Motor neuron (in vitro differentiated cells): ENCODE data around the gene TIMP3. TPM values are rescaled to one million over a fixed set of nuclear protein-coding genes. Genes with fewer than 3 reads are reported as not detected.

Source experiments
- ATAC-seq, 8 experiments: fragments of 200-7000 bp; cut with Tn5 transposase; replicated peaks in 6 of 8; 2 replicates each; pipeline ENCODE4 v1.8.0; 2021; ENCODE audit warnings: mild to moderate bottlenecking in 8 of 8, moderate library complexity in 8 of 8
- H3K27ac ChIP-seq, 2 donors: fragments of 250-450 bp; sonication (Bioruptor Pico); 2 replicates each; pipeline ENCODE4 v1.9.0; 2021; ENCODE audit warnings: antibody characterized with exemption in 2 of 2, mild to moderate bottlenecking in 2 of 2, moderate library complexity in 1 of 2
- H3K4me1 ChIP-seq, 2 donors: fragments of 250-450 bp; sonication (Bioruptor Pico); replicated peaks in 1 of 2; 2 replicates each; pipeline ENCODE4 v1.6.1; 2021; ENCODE audit warnings: antibody characterized with exemption in 2 of 2, mild to moderate bottlenecking in 2 of 2, moderate library complexity in 1 of 2
- H3K4me3 ChIP-seq, 5 donors: fragments of 250-450 bp; sonication (Bioruptor Pico); 2 replicates each; pipeline ENCODE4 v1.9.0; 2021; ENCODE audit warnings: antibody characterized with exemption in 5 of 5, mild to moderate bottlenecking in 5 of 5, moderate library complexity in 4 of 5
- WGBS, 10 experiments: fragments of 450-650 bp; shearing (Covaris generic); methylation state at CpG; one replicate each; pipeline ENCODE4 v1.0.0; 2022; 5-methylcytosine and 5-hydroxymethylcytosine counted together
- in situ Hi-C, 9 experiments: fragments of 400-800 bp; cut with MboI; loops; one replicate each; pipeline ENCODE4 v1.15.0; 2021; ENCODE audit warnings: low sequenced_read_pairs in 9 of 9, low pct_unique_long_range_greater_than_20kb in 2 of 9; ENCODE audit not compliant: unreplicated experiment in 9 of 9
- total RNA-seq, 8 experiments: library from RNA; unstranded; fragments of 300-600 nt; gene quantifications; 2 replicates each; pipeline versions ENCODE4 v1.2.3 to v1.2.4, GENCODE V29; 2022

The TIMP3 gene
- total RNA-seq, 8 experiments from 2014 or later = 1.5 to 151 (median 10.9) TPM

DNA sequence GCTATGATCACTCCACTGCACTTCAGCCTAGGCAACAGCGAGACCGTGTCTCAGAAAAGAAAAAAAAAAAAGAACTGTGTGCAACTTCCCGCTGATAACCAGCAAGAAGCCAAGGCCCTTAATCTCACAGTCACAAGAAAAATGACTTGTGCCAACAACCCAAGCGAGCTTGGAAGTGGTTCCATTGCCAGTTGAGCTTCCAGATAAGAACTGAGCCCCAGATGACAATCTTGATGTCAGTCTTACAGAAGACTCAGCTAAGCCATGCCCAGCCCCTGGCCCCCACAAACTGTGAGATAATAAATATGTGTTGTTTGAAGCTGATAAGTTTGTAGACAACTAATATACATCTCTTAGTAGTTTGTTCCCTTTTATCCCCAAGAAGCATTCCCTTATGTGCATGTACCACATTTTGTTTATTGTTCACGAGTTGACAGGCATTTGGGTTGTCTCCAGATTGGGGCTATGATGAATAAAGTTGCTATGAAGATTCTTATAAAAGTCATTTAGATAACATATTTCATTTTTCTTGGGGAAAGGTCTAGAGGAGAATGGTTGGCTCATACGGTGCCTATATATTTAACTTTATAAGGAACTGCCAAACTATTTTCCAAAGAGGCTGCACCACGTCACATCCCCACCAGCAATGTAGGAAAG lies 85.9 kb downstream of the TIMP3 start:
- Histone ChIP-seq H3K4me3 (no peak overlapping the region), H3K27ac (no peak overlapping the region), H3K4me1 (peaks cover 8 to 15% of the 10 kb centered on the region in 2 donors)
- no peak for ATAC-seq
- in situ Hi-C loops = no loop called here
- 52 to 100% (median 91%) methylated on average over 1 to 6 of the region's 7 CpGs; no CpG with 5 or more reads in 2 of the 10 experiments for WGBS, 10 experiments

DNA sequence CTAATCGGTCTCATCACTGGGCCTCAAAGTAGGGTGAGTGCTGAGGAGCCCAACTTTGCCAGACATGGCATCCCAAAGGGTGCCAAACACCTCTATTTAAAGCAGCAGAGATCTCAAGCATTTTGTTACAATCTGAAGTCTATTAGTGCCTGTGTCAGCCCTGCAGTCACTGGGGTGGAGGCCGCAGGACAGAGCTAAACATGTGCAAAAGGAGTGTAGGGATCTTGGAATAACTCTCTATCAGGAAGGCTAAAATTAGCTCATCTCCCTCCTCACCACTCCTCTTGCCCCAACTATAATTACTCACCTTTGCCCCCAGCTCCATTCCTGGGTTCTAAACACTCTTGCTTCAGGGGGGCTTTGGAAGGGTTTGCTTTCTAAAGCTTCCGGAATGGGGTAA lies 87.5 kb downstream of the TIMP3 start:
- ATAC-seq = peak in 2 of 8 experiments; percentile 29 to 36
- in situ Hi-C loops = no loop called here

DNA sequence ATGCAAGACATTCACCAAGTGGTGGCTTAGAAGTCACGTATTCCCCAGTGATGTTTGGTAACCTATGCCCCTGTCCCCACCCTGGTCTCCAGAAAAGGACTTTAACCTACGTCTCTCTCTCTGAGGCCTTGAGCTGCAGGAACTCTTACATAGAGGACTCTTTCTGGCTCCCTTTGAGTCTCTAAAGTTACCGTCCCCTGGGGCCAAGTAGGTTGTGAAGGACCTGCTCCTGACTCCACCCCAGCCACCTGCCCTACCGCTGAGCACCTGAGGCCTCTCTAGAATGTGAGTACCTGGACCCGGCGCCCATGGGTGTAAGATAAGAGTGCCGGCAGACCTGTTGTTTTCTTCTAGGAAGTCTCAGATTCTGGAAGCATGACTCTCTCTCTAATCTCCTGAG lies 95.4 kb downstream of the TIMP3 start:
- Histone ChIP-seq H3K27ac (no peak overlapping the region), H3K4me3 (no peak overlapping the region), H3K4me1 (no peaks in the 10 kb centered on the region)
- in situ Hi-C loops = no loop called here
- ATAC-seq = no peak
- WGBS, 10 experiments = 50 to 100% (median 100%) methylated on average over 1 to 4 of the region's 7 CpGs; no CpG with 5 or more reads in 3 of the 10 experiments

More for the DNA sequence above, 87.5 kb downstream of the TIMP3 start:
- no peak overlapping the region for H3K4me3 ChIP-seq
- H3K27ac ChIP-seq = no peak overlapping the region
- WGBS, 10 experiments = 31 to 100% (median 90%) methylated on average over 1 to 2 of the region's 3 CpGs; no CpG with 5 or more reads in 2 of the 10 experiments
- H3K4me1 ChIP-seq = peaks cover 0 to 5% of the 10 kb centered on the region in 2 donors

DNA sequence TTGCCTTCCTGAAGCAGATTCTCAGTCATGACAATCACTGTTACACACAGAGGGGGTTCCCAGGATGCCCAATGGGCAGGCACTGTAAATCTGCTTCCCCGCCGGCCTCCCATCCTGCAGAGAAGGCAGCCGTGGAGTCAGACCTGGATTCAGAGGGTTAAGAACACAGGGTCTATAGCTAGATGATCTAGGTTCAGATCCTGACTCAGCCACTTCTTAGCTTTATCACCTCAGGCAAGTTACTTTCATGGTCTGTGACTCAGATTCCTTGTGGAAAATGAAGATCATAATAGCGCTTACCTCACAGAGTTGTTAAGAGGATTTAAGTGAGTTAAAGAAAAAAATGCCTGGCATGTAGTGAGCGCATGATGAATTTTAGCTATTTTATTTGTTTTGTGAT lies 95.9 kb downstream of the TIMP3 start:
- ATAC-seq = peak in 2 of 8 experiments; percentile 69 to 71
- H3K27ac ChIP-seq = no peak overlapping the region
- in situ Hi-C loops = no loop called here
- H3K4me1 ChIP-seq = no peaks in the 10 kb centered on the region
- no peak overlapping the region for H3K4me3 ChIP-seq
- 37 to 94% (median 75%) methylated on average over 1 to 5 of the region's 5 CpGs; no CpG with 5 or more reads in 2 of the 10 experiments for WGBS, 10 experiments

DNA sequence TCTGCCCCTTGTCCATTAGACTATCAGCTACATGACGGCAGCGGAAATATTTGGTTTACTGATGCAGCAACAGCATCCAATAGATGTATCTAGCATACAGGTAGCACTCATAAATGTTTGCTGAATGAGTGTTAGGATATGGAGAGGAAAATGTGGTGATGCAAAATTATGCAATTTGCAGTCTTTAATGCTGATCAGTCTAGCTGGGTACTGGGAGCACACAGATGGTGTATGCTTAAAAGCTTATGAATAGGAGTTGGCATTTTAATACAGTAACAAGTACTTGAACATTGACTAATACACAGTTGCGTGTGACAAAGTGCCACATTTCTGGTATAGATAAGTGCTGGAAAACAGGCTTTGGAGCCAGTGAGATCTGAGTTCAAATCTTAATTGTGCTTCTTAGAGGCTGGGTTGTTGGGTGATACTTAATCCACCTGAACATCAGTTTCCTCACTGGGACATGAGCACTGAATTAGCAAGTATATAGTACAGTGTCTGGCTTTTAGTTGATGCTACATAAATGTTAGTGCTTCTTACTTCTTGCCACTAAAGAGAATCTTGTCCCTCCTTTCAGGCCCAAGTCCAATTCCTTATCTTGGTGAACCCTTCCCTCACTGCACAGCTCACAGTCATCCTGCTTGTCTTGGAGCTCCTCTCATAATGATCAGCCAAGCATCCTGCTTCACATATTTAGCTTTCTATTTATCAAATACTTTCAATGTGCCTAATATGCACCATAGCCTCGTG lies 99.6 kb downstream of the TIMP3 start:
- in situ Hi-C loops = no loop called here

DNA sequence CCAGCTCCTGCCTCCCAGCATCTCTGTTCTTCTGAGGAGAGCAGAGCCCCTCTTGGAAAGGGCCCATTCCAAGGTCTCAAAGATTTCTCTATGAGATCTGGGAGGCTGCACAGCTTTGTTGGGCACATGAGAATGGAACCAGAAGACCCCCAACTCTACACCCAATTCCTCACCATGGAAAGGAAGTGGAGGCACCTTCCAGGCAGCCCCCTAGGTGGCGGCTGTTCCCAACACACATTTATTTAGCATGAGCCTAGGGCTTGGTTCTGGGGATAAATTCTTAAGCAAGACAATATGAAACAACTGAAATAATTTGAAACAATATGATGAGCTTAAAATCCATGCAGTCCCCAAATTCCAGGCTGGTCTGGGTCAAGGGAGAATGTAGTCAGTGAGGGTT lies 100.4 kb downstream of the TIMP3 start:
- in situ Hi-C loops = no loop called here
- no peak overlapping the region for H3K27ac ChIP-seq
- no peak overlapping the region for H3K4me3 ChIP-seq
- 0 to 86% (median 40%) methylated on average over 1 of the region's 1 CpG; no CpG with 5 or more reads in 7 of the 10 experiments for WGBS, 10 experiments
- no peak for ATAC-seq
- H3K4me1 ChIP-seq = peaks cover 2 to 6% of the 10 kb centered on the region in 2 donors

More for the DNA sequence above, 99.6 kb downstream of the TIMP3 start:
- peaks cover 2 to 6% of the 10 kb centered on the region in 2 donors for H3K4me1 ChIP-seq
- H3K4me3 ChIP-seq = no peak overlapping the region
- no peak overlapping the region for H3K27ac ChIP-seq
- 20 to 100% (median 93%) methylated on average over 1 to 4 of the region's 4 CpGs; no CpG with 5 or more reads in 1 of the 10 experiments for WGBS, 10 experiments
- peak in 2 of 8 experiments; percentile 40 to 59 for ATAC-seq

DNA sequence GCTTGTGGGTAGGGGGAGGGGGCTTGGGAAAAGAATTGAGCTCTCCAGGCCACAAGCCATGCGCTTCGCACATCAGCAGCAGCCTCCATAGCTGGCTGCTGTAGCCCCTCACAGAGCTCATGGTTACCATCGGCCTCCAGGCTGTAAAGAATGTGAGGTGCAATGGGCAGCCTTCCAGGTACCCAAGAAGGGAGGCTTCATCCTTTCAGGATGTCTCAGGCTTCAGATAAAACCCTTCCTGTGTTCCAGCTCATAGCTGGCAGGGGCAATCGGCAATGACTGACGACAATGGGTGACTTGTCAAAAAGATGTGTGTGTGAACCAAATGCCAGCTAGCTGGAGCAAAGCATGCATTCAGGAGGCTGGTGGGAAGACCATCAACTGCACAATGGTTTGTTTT lies 102.0 kb downstream of the TIMP3 start:
- 33 to 100% (median 93%) methylated on average over 1 to 4 of the region's 5 CpGs; no CpG with 5 or more reads in 5 of the 10 experiments for WGBS, 10 experiments
- in situ Hi-C loops = no loop called here
- Histone ChIP-seq H3K4me1 (peaks cover 2 to 6% of the 10 kb centered on the region in 2 donors), H3K27ac (no peak overlapping the region), H3K4me3 (no peak overlapping the region)
- peak in 1 of 8 experiments; percentile 25 for ATAC-seq

DNA sequence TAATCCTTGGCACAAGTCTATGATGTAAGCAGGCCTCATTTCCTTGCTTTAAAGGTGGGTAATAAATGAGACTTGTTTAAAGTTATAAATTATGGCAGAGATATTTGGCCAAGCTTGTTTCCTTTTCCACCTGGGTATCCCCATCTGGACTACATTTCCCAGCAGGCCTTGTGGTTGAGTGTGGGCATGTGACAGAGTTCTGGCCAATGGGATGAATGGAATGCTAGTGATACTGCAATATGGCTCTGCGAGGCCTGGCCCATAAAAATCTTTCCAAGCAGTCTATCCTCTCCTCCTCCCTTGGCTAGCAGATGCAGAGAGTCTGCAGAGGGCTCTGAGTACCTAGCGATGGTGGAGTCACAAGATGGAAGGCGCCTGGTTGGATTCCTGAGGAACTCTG lies 102.5 kb downstream of the TIMP3 start:
- in situ Hi-C loops = no loop called here
- ATAC-seq = peak; percentile 52 to 89 (median 70)
- WGBS, 10 experiments = 50 to 100% (median 88%) methylated on average over 1 to 2 of the region's 3 CpGs; no CpG with 5 or more reads in 3 of the 10 experiments
- Histone ChIP-seq H3K27ac (no peak overlapping the region), H3K4me1 (peaks cover 2 to 6% of the 10 kb centered on the region in 2 donors), H3K4me3 (no peak overlapping the region)

DNA sequence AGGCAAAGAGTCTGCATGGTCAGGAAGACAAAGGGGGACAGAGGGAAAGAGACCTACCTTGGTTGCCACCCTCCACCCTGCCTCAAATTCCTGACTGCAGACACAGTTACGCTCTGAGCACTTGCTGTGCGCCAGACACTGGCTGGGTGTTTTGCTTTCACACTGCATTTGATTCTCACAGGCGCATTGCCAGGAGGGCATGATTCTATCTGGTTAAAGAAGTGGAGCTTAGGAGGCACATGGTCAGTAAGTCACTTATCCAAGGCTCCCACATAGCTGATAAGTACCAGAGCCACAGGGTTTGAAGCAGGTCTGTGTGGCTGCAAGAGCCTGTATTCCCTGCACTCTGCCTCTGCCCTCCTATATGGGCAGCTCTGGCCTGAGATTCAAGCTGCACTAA lies 103.9 kb downstream of the TIMP3 start:
- ATAC-seq = peak in 2 of 8 experiments; percentile 24 to 33
- WGBS, 10 experiments = 100% methylated on average over 1 of the region's 3 CpGs; no CpG with 5 or more reads in 8 of the 10 experiments
- Histone ChIP-seq H3K4me3 (no peak overlapping the region), H3K27ac (no peak overlapping the region), H3K4me1 (peaks cover 7 to 10% of the 10 kb centered on the region in 2 donors)
- in situ Hi-C loops = no loop called here

DNA sequence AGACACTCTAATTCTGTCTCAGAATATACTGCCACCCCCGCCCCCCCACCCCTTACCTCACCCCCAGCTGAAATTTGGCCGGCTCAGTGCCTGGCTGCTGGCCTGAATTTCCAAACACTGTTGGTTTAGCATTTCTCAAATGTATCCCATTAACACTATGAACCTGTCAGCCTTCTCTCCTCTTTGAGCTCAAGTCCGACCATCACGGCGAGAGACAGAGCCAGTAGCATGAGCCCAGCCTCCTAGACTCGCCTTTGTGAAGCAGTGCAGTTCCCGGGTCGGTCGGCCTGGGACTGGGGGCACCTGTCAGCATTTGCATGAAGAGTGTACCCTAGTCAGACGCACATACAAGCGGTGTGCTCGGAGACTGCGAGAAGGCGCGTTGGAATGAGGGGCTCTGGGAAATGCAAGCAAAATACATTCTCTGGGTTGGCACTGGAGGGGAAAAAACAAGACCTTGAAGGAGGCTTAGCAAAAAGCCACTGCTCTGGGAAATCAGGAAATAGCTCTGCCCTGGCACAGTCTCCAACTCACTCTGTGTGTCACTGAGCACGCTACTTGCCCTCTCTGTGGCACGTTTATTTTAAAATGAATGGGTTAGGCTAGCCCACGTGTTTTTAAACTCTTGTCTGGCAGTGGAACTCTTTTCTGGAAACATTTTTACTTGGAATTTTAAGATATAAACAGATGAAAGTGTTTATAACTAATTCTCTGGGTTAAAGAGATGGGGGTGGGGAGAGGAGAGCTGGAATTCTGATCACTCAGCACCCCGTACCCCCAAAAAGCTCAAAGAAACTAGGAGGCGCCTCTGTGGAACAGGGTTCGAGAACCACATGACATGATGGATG lies 108.3 kb downstream of the TIMP3 start:
- ATAC-seq = peak in 1 of 8 experiments; percentile 40
- WGBS, 10 experiments = 17 to 82% (median 67%) methylated on average over 1 to 11 of the region's 21 CpGs; no CpG with 5 or more reads in 2 of the 10 experiments
- Histone ChIP-seq H3K27ac (no peak overlapping the region), H3K4me1 (peaks cover 17 to 19% of the 10 kb centered on the region in 2 donors), H3K4me3 (no peak overlapping the region)
- in situ Hi-C loops = no loop called here

DNA sequence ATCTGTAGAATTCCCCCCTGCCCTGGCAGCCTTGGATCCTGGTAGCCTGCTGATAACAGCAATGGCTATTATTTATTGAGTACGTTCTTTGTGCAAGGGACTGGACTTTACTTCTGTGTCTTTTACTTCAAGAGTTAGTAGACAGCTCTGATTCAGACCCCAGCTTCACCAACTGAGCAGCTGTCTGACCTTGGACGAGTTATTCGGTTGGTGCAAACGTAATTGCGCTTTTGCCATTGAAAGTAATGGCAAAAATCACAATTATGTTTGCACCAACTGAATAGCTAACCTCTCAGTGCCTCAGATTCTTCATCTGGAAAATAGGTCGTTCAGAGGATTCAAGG lies 108.9 kb downstream of the TIMP3 start:
- no peak for ATAC-seq
- in situ Hi-C loops = no loop called here
- peaks cover 17% of the 10 kb centered on the region in 2 donors for H3K4me1 ChIP-seq
- 48 to 75% (median 64%) methylated on average over 2 to 6 of the region's 6 CpGs; no CpG with 5 or more reads in 3 of the 10 experiments for WGBS, 10 experiments
- H3K27ac ChIP-seq = no peak overlapping the region
- no peak overlapping the region for H3K4me3 ChIP-seq

DNA sequence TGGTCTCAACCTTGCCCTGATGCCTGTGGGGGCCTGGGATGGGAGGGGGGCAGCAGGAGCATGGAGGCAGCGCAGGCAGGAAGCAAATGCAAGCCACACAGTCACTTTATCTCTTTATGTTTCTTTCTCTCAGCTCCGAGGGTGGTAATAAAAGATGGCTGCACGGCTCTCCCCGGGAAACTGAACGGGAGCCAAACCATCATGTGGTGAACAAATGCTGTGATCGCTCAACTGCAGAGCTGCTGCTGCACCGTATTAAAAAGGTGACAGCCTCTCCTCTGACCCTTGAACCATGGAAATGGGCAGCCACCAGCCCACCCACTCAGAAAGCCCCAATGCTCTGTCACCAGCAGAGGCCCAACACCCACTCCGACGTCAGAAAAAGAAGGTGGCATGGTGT lies 110.0 kb downstream of the TIMP3 start:
- 0 to 38% (median 16%) methylated on average over 3 to 6 of the region's 9 CpGs; no CpG with 5 or more reads in 6 of the 10 experiments for WGBS, 10 experiments
- H3K4me3 ChIP-seq = no peak overlapping the region

More for the DNA sequence above, 110.0 kb downstream of the TIMP3 start:
- ATAC-seq = peak; percentile 33 to 73 (median 44)
- in situ Hi-C loops = no loop called here
- H3K27ac ChIP-seq = peak overlapping the region; percentile 25 to 72
- peaks cover 17% of the 10 kb centered on the region in 2 donors for H3K4me1 ChIP-seq
